MCF 10A (cell line): ENCODE data around the gene ZCCHC2. TPM values are rescaled to one million over a fixed set of nuclear protein-coding genes. Genes with fewer than 3 reads are reported as not detected.
A peak's percentile ranks its signal among the peaks of the same experiment; 100 is the strongest.

Experiments
- BruUV-seq: library from RNA; stranded (reverse); fragments of 400-500 nt; replicated peaks from 2 replicates; lab custom pipeline; 2021; lab: Mats Ljungman, UMichigan
- CTCF ChIA-PET: fragments of 300-600 bp; sonication (Branson Sonifier 250); formaldehyde crosslinking; extraction: SDS; loops from one replicate; lab custom pipeline; 2021; ENCODE audit warnings: antibody characterized with exemption, inconsistent platforms; lab: Yijun Ruan, JAX
- POLR2A ChIA-PET: fragments of 300-600, 350-650 bp; sonication (Branson Sonifier 250); formaldehyde crosslinking; extraction: SDS; loops from one replicate; lab custom pipeline; 2020; ENCODE audit warnings: antibody characterized with exemption, inconsistent platforms; lab: Yijun Ruan, JAX
- DNase-seq: peaks from one replicate; pipeline ENCODE4 v3.0.0-alpha.2; 2018; ENCODE audit not compliant: unreplicated experiment
- H3K27ac Mint-ChIP-seq: one replicate; pipeline ENCODE4 v1.8.0; 2022; ENCODE audit warnings: mild to moderate bottlenecking, low read depth, mixed read lengths; ENCODE audit not compliant: unreplicated experiment
- H3K27me3 Mint-ChIP-seq: one replicate; pipeline ENCODE4 v1.8.0; 2022; ENCODE audit warnings: mixed read lengths; ENCODE audit not compliant: insufficient read depth, unreplicated experiment
- H3K36me3 Mint-ChIP-seq: one replicate; pipeline ENCODE4 v1.8.0; 2022; ENCODE audit warnings: mild to moderate bottlenecking, moderate library complexity, mixed read lengths; ENCODE audit not compliant: insufficient read depth, unreplicated experiment
- H3K4me1 Mint-ChIP-seq: one replicate; pipeline ENCODE4 v1.8.0; 2022; ENCODE audit warnings: mixed read lengths; ENCODE audit not compliant: insufficient read depth, unreplicated experiment
- H3K4me3 Mint-ChIP-seq: one replicate; pipeline ENCODE4 v1.8.0; 2022; ENCODE audit warnings: mild to moderate bottlenecking, moderate library complexity, mixed read lengths; ENCODE audit not compliant: unreplicated experiment
- H3K9me3 Mint-ChIP-seq: one replicate; pipeline ENCODE4 v1.8.0; 2022; ENCODE audit warnings: mixed read lengths; ENCODE audit not compliant: unreplicated experiment
- intact Hi-C: fragments of 100-400 bp; cut with micrococcal nuclease; formaldehyde crosslinking; loops from 2 replicates; pipeline ENCODE4 v1.14.1; 2022
- total RNA-seq: library from RNA; stranded (reverse); gene quantifications from 2 replicates; pipeline ENCODE4 v1.2.3, GENCODE V29; 2022
- TF ChIP-seq, protein P1 (sequence below): fragments of 200-600 bp; IDR thresholded peaks from one replicate; pipeline ENCODE4 v1.8.0; 2022; ENCODE audit warnings: antibody characterized with exemption, mild to moderate bottlenecking; ENCODE audit not compliant: unreplicated experiment

The ZCCHC2 gene
- total RNA-seq, 1 experiment from 2014 or later = 14.6 TPM

DNA sequence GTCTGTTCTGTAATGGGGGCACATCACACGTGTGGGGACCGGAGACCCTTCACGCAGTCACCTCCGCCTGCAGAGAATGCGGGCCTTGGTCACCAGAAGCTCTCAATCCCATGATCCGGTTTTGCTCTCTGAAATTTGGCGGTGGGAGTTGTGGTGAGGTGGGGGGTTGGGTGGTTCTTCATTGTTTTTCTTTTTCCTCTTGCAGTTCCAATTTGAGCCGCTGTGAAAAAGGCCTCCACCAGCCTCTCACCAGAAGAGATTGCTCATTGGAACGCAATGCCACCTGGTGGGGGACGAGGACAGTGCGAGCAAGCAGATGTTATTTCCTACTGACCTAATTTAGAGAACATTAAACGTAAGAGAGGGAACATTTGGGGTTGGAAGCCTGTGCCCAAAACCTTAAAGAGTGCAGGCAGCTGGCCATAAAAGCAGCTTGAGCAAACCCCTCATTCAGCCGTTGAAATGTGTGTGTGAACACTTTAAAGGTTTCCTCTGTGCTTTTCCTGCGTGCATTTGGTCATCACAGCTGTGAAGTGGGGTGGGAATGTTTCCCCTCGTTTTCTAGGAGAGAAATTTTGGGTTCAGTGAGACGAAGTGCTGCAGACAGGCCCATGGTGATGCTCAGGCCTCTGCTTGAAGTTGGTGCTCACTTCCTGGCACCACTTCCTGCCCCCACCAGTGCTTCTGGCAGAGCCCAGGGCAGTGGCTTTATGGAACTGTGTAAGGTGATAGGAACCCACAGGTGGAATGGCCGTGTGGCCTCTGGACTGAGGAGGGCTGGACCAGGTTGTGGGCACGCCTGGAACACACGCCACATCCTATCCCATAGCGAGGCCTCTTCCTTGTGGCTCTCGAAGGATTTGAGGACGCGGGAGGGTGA, 61.7 kb downstream of the ZCCHC2 start:
- TF ChIP-seq, protein P1, sequence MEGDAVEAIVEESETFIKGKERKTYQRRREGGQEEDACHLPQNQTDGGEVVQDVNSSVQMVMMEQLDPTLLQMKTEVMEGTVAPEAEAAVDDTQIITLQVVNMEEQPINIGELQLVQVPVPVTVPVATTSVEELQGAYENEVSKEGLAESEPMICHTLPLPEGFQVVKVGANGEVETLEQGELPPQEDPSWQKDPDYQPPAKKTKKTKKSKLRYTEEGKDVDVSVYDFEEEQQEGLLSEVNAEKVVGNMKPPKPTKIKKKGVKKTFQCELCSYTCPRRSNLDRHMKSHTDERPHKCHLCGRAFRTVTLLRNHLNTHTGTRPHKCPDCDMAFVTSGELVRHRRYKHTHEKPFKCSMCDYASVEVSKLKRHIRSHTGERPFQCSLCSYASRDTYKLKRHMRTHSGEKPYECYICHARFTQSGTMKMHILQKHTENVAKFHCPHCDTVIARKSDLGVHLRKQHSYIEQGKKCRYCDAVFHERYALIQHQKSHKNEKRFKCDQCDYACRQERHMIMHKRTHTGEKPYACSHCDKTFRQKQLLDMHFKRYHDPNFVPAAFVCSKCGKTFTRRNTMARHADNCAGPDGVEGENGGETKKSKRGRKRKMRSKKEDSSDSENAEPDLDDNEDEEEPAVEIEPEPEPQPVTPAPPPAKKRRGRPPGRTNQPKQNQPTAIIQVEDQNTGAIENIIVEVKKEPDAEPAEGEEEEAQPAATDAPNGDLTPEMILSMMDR = peak; percentile 82
- H3K4me3 Mint-ChIP-seq = no peak overlapping the region
- ChIA-PET CTCF (interaction anchor here (0.5 to 6.6 kb wide), 56 partner anchors 9 to 404 kb away, joined by 3 to 90 read pairs (median 4); partner anchors contain the start of genes TNFRSF11A and ZCCHC2), POLR2A (interaction anchor here (0.8 to 1.8 kb wide), 2 partner anchors 11 to 159 kb away, joined by 6 to 10 read pairs; no protein-coding TSS in a partner anchor)
- DNase-seq = peak; percentile 88
- H3K9me3 Mint-ChIP-seq = no peaks in the 10 kb centered on the region
- intact Hi-C loops = loop anchor here (1.0 to 5.0 kb wide), 7 partner anchors 59 to 853 kb away; partner anchors contain the start of genes PHLPP1 and TNFRSF11A
- no TSS peak for BruUV-seq
- H3K27ac Mint-ChIP-seq = peak overlapping the region; percentile 65
- H3K4me1 Mint-ChIP-seq = peaks cover 8% of the 10 kb centered on the region
- peaks cover 13% of the 10 kb centered on the region for H3K36me3 Mint-ChIP-seq
- no peaks in the 10 kb centered on the region for H3K27me3 Mint-ChIP-seq

DNA sequence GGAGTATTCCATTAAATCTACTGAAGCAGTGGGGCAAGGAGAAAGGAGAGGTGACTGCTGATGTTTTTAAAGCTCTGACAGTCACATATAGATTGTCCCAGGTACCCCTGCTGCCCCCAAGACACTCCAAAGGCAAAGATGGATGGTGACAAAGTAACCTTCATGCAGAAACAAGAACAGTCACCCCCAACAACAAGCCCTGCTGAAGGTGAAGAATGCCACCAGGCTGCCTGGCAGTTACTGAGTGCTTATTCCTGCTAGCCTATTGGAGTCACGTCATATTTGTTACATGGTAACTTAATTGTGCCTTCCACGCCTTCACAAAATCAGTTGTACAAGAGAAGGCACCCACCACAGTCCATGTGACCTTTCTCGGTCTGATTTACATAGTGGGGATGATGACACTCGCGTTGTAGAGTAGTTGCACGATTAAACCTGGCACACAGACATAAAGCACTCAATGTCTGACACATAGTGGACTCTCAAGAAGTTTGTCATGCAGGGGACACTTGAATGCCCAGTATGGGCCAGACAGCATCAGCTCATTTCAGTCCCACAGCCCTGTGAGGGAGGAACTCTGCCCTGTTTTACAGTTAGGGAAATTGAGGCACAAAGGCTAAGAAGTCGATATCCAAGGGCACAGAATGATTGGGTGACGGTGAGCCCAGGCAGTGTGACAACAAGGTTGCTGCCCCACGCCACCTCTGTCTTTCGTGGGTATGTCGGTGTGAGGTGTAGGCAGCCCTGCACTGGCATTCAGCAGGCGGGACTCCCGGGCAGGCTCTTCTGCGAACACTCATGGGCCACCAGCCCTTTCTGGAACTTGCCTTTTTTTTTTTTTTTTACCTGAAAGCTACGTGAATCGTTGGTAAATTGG, 62.7 kb downstream of the ZCCHC2 start:
- TF ChIP-seq, protein P1 = no peak
- Mint-ChIP-seq H3K27ac (no peak overlapping the region), H3K4me1 (peaks cover 8% of the 10 kb centered on the region), H3K9me3 (no peaks in the 10 kb centered on the region), H3K4me3 (peak overlapping the region; percentile 56), H3K27me3 (no peaks in the 10 kb centered on the region), H3K36me3 (peaks cover 13% of the 10 kb centered on the region)
- no TSS peak for BruUV-seq
- intact Hi-C loops = loop anchor here (1.0 to 5.0 kb wide), 5 partner anchors 129 to 852 kb away; partner anchors contain the start of gene PHLPP1
- DNase-seq = no peak
- POLR2A ChIA-PET = interaction anchor here (0.9 to 1.5 kb wide), 5 partner anchors 129 to 399 kb away, joined by 3 to 4 read pairs (median 3); partner anchors contain the start of gene PHLPP1
- CTCF ChIA-PET = interaction anchor here (0.5 to 6.6 kb wide), 50 partner anchors 11 to 778 kb away, joined by 3 to 90 read pairs (median 4); partner anchors contain the start of genes PHLPP1, TNFRSF11A and ZCCHC2

DNA sequence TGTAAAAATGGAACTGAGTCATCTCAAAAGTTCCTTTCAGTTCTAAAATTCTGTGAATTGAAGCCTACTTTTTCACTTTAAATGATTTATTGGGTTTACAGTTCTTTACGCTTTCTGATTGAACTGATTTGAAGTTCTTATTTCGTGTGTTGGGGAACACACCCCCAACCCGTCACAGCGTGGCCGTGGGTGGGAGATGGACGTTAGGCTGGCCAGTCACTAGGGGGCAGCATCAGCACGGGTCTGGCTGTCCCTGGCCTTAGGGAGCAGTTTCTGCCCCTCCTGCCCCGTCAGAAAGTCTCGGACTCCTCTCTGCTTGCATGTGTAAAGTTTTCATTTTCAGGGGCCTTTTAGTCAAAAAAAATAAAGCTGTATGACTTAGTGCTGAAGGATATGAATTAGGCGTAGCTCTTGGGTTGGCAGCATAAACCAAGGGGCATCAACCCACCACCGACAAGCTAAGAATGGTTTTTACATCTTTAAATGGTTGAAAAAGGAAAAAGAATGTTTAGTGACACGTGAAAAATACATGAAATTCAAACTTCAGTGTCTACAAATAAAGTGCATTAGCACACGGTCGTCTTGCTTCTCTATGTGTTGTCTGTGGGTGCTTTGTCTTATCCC, 63.4 kb downstream of the ZCCHC2 start:
- BruUV-seq = no TSS peak
- DNase-seq = peak; percentile 70
- POLR2A ChIA-PET = interaction anchor here (0.8 to 1.5 kb wide), 6 partner anchors 63 to 400 kb away, joined by 3 to 4 read pairs (median 3); partner anchors contain the start of genes PHLPP1 and ZCCHC2
- Mint-ChIP-seq H3K4me3 (peak overlapping the region; percentile 56), H3K4me1 (peaks cover 8% of the 10 kb centered on the region), H3K27me3 (no peaks in the 10 kb centered on the region), H3K36me3 (peaks cover 13% of the 10 kb centered on the region), H3K9me3 (no peaks in the 10 kb centered on the region), H3K27ac (peak overlapping the region; percentile 23)
- intact Hi-C loops = loop anchor here (1.0 to 5.0 kb wide), 4 partner anchors 216 to 851 kb away; no protein-coding TSS in a partner anchor
- CTCF ChIA-PET = interaction anchor here (0.5 to 6.6 kb wide), 73 partner anchors 9 to 778 kb away, joined by 3 to 90 read pairs (median 4); partner anchors contain the start of genes PHLPP1 and TNFRSF11A
- TF ChIP-seq, protein P1 = peak; percentile 89
